Colonic mucosa (tissue), 4 donors: Measurements from ENCODE around the gene LALBA. TPM values are rescaled to one million over a fixed set of nuclear protein-coding genes. Genes with fewer than 3 reads are reported as not detected.

Source experiments
- DNase-seq: peaks from one replicate; pipeline ENCODE4 v3.0.0-alpha.2; 2020
- H3K27ac ChIP-seq: fragments of 200-600 bp; one replicate; pipeline ENCODE4 v1.8.0; 2021
- H3K27me3 ChIP-seq: fragments of 200-600 bp; one replicate; pipeline ENCODE4 v1.8.0; 2021
- H3K36me3 ChIP-seq: fragments of 200-600 bp; one replicate; pipeline ENCODE4 v1.8.0; 2021
- H3K4me1 ChIP-seq: fragments of 200-600 bp; one replicate; pipeline ENCODE4 v1.8.0; 2021; ENCODE audit warnings: mild to moderate bottlenecking
- H3K4me3 ChIP-seq: fragments of 200-600 bp; one replicate; pipeline ENCODE4 v1.8.0; 2021
- H3K9ac ChIP-seq, 2 donors: one replicate each; pipeline ENCODE4 v1.7.0; 2013; ENCODE audit warnings: control low read depth in 2 of 2, low read depth in 2 of 2, low read length in 2 of 2
- H3K9me3 ChIP-seq: fragments of 200-600 bp; one replicate; pipeline ENCODE4 v1.8.0; 2021
- intact Hi-C: fragments of 100-400 bp; cut with DNase I; formaldehyde crosslinking; loops from one replicate; pipeline ENCODE4 v1.14.1; 2022
- total RNA-seq, 2 donors: library from RNA; stranded (reverse); fragmentation: NEBNext Ultra II Directional in 1 of 2; extraction: Animal tissue kit (Norgen Biotek cat#: 25700) in 1 of 2; gene quantifications; one replicate each; pipeline ENCODE4 v1.2.1, GENCODE V29; 2021
- TF ChIP-seq, protein P1 (sequence below): fragments of 200-600 bp; IDR thresholded peaks from one replicate; pipeline ENCODE4 v1.8.0; 2022; ENCODE audit warnings: antibody characterized with exemption, mild to moderate bottlenecking
- donor health status: healthy.
- donor health status: DM: no; HTN: no; CAD: no.
- donor health status: DM: no; HTN: no; CAD: no.

LALBA gene
- total RNA-seq, 2 donors from 2014 or later, result not detected

GRCh38 chr12:48601013-48601756, 31.3 kb upstream of the LALBA start:
- Histone ChIP-seq H3K4me3 (no peak overlapping the region), H3K9ac (no peak overlapping the region), H3K27ac (no peak overlapping the region), H3K27me3 (no peaks in the 10 kb centered on the region), H3K4me1 (no peaks in the 10 kb centered on the region), H3K36me3 (no peaks in the 10 kb centered on the region), H3K9me3 (no peaks in the 10 kb centered on the region)
- intact Hi-C loops, result no loop called here
- TF ChIP-seq, protein P1, sequence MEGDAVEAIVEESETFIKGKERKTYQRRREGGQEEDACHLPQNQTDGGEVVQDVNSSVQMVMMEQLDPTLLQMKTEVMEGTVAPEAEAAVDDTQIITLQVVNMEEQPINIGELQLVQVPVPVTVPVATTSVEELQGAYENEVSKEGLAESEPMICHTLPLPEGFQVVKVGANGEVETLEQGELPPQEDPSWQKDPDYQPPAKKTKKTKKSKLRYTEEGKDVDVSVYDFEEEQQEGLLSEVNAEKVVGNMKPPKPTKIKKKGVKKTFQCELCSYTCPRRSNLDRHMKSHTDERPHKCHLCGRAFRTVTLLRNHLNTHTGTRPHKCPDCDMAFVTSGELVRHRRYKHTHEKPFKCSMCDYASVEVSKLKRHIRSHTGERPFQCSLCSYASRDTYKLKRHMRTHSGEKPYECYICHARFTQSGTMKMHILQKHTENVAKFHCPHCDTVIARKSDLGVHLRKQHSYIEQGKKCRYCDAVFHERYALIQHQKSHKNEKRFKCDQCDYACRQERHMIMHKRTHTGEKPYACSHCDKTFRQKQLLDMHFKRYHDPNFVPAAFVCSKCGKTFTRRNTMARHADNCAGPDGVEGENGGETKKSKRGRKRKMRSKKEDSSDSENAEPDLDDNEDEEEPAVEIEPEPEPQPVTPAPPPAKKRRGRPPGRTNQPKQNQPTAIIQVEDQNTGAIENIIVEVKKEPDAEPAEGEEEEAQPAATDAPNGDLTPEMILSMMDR, result no peak
- no peak for DNase-seq

- TF ChIP-seq, protein P1, result no peak
- no peaks in the 10 kb centered on the region for H3K36me3 ChIP-seq
- H3K27me3 ChIP-seq, result no peaks in the 10 kb centered on the region
- no peaks in the 10 kb centered on the region for H3K4me1 ChIP-seq
- no peak overlapping the region for H3K9ac ChIP-seq
- H3K9me3 ChIP-seq, result no peaks in the 10 kb centered on the region
- intact Hi-C loops, result no loop called here
- no peak overlapping the region for H3K4me3 ChIP-seq
- no peak for DNase-seq
- no peak overlapping the region for H3K27ac ChIP-seq
Observed at GRCh38 chr12:48600552-48600951, 30.7 kb upstream of the LALBA start.

DNA sequence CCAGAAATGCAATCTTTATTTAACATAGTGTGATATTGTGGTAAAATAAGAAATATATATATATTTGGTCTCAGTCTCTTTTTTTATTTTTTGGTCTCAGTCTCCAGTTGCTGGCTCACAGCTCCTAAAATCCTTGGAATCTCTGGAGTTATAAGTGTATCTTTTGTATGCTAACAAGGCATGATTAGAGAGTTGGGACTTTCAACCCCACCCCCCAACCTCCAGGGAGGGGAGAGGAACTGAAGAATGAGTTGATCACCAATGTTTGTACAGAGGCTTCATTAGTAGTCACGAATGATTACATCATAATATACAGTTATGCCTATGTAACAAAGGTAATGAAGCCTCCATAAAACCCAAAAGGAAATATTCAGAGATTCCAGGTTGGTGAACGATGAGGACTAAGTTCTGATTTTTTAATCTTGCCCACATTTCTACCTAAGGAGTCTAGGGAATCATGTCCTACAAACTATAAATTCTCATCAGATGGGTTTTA, 22.8 kb upstream of the LALBA start:
- Histone ChIP-seq H3K9ac (no peak overlapping the region), H3K4me3 (no peak overlapping the region), H3K27ac (no peak overlapping the region), H3K27me3 (no peaks in the 10 kb centered on the region), H3K9me3 (no peaks in the 10 kb centered on the region), H3K4me1 (no peaks in the 10 kb centered on the region), H3K36me3 (no peaks in the 10 kb centered on the region)
- no peak for DNase-seq
- intact Hi-C loops, result no loop called here
- TF ChIP-seq, protein P1, result no peak

DNA sequence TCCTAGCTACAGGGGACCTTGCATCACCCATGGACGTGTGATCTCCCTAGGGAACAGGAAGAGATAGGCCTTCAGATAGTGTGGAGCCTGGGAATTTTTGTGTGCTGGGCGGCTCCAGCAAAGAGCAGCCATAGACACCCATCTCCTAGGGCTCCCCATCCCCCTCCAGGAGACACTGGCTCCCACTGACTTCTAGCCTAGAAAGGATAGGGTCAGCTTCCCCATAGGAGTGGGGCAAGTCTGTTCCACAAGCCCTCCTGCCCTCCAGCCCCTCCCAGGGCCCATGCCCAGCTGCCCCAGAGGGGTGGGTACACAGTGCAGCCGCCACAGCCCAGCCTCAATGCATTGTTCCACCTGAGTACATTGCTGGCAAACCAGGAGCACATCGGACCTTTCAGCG, 16.5 kb upstream of the LALBA start:
- H3K27me3 ChIP-seq, result no peaks in the 10 kb centered on the region
- no peak overlapping the region for H3K27ac ChIP-seq
- H3K9me3 ChIP-seq, result no peaks in the 10 kb centered on the region
- no peak overlapping the region for H3K9ac ChIP-seq
- no peaks in the 10 kb centered on the region for H3K36me3 ChIP-seq
- no peaks in the 10 kb centered on the region for H3K4me1 ChIP-seq
- intact Hi-C loops, result no loop called here
- no peak overlapping the region for H3K4me3 ChIP-seq
- TF ChIP-seq, protein P1, result no peak
- DNase-seq, result no peak

DNA sequence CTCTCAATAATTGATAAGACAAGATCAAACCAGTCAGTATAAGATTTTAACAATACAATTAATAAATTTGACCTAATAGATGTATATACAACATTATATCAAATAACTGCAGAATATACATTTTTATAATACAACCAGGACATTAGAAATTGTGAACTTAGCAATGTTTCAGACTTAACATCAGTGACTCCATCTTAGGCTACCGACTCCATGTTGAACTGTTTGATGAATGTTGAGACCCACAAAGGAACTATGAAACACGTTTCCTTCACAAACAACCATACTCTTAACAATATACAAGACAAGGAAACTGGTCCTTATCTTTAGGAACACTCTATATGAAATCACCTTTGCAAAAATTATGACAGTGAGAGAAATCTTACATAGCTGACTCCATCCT, 13.9 kb upstream of the LALBA start:
- Histone ChIP-seq H3K4me1 (no peaks in the 10 kb centered on the region), H3K9ac (no peak overlapping the region), H3K9me3 (no peaks in the 10 kb centered on the region), H3K4me3 (no peak overlapping the region), H3K27ac (no peak overlapping the region), H3K36me3 (no peaks in the 10 kb centered on the region), H3K27me3 (no peaks in the 10 kb centered on the region)
- DNase-seq, result no peak
- TF ChIP-seq, protein P1, result no peak
- intact Hi-C loops, result no loop called here
